ENCODE measurements around the gene ARHGEF19. TPM values are rescaled to one million over a fixed set of nuclear protein-coding genes. Genes with fewer than 3 reads are reported as not detected.
"Not testable (repeated sequence)": the region's sequence is repeated elsewhere in the genome, so short reads cannot be mapped to it uniquely, and the experiment has no call there.

ARHGEF19 gene
- total and polyA plus RNA-seq, 8 donors = 5.0 to 17.1 (median 9.7) TPM

DNA sequence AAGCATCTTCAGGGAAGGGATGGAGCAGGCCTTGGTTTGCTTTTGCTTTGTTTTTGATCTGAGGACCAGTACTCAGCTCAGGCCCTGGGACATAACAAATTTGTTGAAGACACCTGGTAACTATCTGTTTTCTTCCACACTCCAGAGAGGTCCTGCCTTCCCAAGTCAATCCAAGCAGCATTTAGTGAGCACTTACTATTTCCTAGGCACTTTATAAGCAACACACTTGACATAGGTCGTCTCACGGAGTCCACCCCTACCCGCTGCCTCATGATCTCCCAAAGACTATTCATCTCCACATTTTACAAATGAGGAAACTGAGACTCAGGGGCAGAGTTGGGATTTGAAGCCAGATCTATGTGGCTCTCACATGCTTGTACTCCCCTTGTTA lies 42.2 kb downstream of the ARHGEF19 start:
- no peak for DNase-seq
- no peak overlapping the region for H3K4me3 ChIP-seq
- ATAC-seq = no peak
- peaks cover 0 to 11% (median 11%) of the 10 kb centered on the region in 3 donors for H3K4me1 ChIP-seq
- H3K27ac ChIP-seq = no peak overlapping the region
- no peaks in the 10 kb centered on the region for H3K36me3 ChIP-seq
- H3K27me3 ChIP-seq = no peaks in the 10 kb centered on the region
- no peak for FAIRE-seq
- intact Hi-C loops (cut with DNase I) = no loop called here
- TF ChIP-seq, protein P1, sequence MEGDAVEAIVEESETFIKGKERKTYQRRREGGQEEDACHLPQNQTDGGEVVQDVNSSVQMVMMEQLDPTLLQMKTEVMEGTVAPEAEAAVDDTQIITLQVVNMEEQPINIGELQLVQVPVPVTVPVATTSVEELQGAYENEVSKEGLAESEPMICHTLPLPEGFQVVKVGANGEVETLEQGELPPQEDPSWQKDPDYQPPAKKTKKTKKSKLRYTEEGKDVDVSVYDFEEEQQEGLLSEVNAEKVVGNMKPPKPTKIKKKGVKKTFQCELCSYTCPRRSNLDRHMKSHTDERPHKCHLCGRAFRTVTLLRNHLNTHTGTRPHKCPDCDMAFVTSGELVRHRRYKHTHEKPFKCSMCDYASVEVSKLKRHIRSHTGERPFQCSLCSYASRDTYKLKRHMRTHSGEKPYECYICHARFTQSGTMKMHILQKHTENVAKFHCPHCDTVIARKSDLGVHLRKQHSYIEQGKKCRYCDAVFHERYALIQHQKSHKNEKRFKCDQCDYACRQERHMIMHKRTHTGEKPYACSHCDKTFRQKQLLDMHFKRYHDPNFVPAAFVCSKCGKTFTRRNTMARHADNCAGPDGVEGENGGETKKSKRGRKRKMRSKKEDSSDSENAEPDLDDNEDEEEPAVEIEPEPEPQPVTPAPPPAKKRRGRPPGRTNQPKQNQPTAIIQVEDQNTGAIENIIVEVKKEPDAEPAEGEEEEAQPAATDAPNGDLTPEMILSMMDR (IDR thresholded peaks at IDR 0.05) = no peak
- H3K9me3 ChIP-seq = no peaks in the 10 kb centered on the region
- 89 to 99% methylated on average over 3 of the region's 3 CpGs for WGBS, 2 donors

DNA sequence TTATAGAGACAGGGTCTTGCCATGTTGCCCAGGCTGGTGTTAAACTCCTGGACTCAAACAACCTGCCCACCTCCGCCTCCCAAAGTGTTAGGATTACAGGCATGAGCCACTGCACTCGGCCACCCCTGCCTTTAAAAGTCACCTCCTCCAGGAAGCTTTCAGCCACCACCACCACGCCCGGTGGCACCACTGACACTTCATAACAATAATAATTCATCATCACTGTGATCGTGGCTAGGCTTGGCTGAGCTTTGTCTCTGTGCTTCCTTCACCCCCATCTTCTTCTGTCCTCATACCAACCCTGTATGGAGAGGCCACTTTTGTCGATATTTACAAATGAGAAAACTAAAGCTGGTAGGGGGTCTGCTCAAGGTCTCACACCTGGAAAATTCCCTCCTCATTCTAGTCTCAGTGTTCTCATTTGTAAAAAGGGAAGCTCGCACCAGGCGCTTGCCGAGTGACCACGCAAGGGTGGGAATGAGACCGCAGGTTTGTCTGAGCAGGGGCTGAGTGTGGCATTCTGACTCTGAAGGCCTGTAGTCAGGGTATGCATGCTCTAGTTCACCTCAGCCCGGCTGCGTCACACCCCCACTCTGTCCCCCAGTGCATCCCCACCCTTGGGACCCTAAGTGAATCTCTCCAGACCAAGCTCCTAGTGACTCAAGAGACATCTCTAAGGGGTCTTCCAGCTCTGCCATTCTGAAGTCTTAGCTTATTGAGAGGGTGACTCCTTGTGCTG lies 43.7 kb downstream of the ARHGEF19 start:
- ATAC-seq (no peak), DNase-seq (no peak), FAIRE-seq (no peak)
- no peaks in the 10 kb centered on the region for H3K27me3 ChIP-seq
- H3K4me1 ChIP-seq = peaks cover 0 to 11% (median 10%) of the 10 kb centered on the region in 3 donors
- no peaks in the 10 kb centered on the region for H3K36me3 ChIP-seq
- intact Hi-C loops (cut with DNase I) = no loop called here
- no peak overlapping the region for H3K4me3 ChIP-seq
- WGBS, 2 donors = 76 to 80% methylated on average over 13 of the region's 13 CpGs
- no peaks in the 10 kb centered on the region for H3K9me3 ChIP-seq
- TF ChIP-seq, protein P1 (IDR thresholded peaks at IDR 0.05) = no peak
- H3K27ac ChIP-seq = no peak overlapping the region

DNA sequence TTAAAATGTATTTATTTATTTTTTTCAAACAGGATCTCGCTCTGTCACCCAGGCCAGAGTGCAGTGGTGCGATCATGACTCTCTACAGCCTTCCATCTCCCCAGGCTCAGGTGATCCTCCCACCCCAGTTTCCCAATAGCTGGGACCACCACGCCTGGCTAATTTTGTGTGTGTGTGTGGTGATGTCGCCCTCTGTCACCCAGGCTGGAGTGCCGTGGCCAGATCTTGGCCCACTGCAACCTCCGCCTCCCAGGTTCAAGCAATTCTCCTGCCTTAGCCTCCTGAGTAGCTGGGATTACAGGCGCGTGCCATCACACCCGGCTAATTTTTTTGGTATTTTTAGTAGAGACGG lies 44.3 kb downstream of the ARHGEF19 start:
- H3K4me3 ChIP-seq = peak overlapping the region in 3 of 4 donors; percentile 35 to 55 (median 49)
- H3K4me1 ChIP-seq; H3K27me3 ChIP-seq; ATAC-seq; H3K36me3 ChIP-seq; FAIRE-seq; DNase-seq; intact Hi-C loops (cut with DNase I); H3K9me3 ChIP-seq; H3K27ac ChIP-seq: not testable (repeated sequence)
- WGBS, 2 donors = 62 to 64% methylated on average over 10 of the region's 10 CpGs

DNA sequence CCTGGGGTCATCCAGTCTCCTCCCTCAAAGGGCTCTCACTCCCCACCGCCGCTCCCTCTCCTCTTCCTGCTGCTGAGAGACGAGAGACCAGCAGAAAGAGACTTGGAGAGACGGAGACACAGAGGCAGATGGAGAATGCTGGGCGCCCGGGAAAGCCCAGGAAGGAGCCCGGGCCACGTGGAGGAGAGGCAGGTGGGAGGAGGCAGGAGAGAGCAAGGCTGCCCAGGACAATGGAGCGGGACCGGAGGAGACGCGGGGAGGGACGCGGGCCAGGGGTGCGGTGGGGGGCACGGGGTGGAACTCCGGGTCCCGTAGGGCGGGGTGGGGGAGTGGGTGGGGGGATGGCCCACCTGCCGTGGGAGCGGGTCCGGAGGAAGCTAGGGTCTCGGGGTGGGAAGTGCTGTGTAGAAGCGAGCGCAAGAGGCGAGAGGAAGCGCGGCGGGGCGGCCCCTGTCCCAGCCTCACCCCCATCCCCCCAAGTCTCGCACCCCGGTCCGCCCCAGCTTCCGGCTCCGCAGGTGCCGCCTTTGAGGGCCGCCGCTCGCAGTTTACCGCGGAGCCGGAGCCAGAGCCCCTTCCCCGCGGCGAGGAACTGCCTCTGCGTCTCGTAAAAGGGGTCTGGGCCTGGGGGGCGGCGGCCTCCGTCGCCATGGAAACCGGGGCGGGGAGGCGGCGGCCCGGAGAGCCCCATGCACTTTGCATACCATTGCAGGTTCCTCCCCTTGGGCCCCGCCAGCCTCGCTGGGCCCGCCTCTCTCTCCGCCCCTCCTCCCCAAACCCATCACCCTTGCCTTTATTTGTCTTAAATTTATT lies 44.9 kb downstream of the ARHGEF19 start:
- H3K27ac ChIP-seq = peak overlapping the region in 3 of 4 donors; percentile 10 to 41 (median 39)
- no peak for FAIRE-seq
- H3K4me3 ChIP-seq = peak overlapping the region; percentile 16 to 55 (median 42)
- H3K9me3 ChIP-seq = no peaks in the 10 kb centered on the region
- intact Hi-C loops (cut with DNase I) = no loop called here
- peaks cover 0 to 5% (median 4%) of the 10 kb centered on the region in 3 donors for H3K4me1 ChIP-seq
- WGBS, 2 donors = 6 to 10% methylated on average over 39 to 60 of the region's 60 CpGs
- TF ChIP-seq, protein P1 (IDR thresholded peaks at IDR 0.05) = no peak
- no peaks in the 10 kb centered on the region for H3K36me3 ChIP-seq
- peak; percentile 59 to 84 (median 72) for ATAC-seq
- DNase-seq = peak in 3 of 6 donors; percentile 44 to 74 (median 63)
- H3K27me3 ChIP-seq = no peaks in the 10 kb centered on the region

DNA sequence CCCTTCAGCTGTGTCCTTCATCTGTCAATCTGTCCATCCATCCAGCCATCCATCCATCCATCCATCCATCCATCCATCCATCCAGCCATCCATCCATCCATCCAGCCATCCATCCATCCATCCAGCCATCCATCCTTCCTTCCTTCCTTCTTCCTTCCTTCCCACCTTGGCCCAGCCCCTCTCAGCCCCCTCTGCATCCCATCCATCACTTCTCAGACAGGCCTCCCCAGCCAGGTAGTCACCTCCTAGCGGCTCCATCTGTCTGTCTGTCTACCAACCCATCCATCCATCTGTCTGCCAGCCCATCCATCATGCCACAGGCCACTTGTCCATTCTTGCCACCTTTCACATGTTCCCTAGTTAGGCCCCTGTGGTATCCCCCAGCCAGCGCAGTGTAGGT lies 46.3 kb downstream of the ARHGEF19 start:
- Histone ChIP-seq H3K36me3 (no peaks in the 10 kb centered on the region), H3K9me3 (no peaks in the 10 kb centered on the region), H3K4me3 (no peak overlapping the region), H3K27ac (no peak overlapping the region), H3K4me1 (peaks cover 0 to 5% (median 4%) of the 10 kb centered on the region in 3 donors), H3K27me3 (no peaks in the 10 kb centered on the region)
- FAIRE-seq (no peak), DNase-seq (no peak), ATAC-seq (no peak)
- WGBS, 2 donors = 50 to 100% methylated on average over 2 of the region's 2 CpGs
- TF ChIP-seq, protein P1 (IDR thresholded peaks at IDR 0.05) = no peak
- intact Hi-C loops (cut with DNase I) = no loop called here
